NCI-H1694 (cell line): ENCODE data around the gene TP53BP2.

ENCODE experiments used
- DNase-seq: peaks from one replicate; lab custom pipeline; 2025; lab: John Stamatoyannopoulos, UW

The TP53BP2 gene

GRCh38 chr1:223792046-223792445, 53.7 kb downstream of the TP53BP2 start:
- no peak for DNase-seq

- no peak for DNase-seq
Measured at GRCh38 chr1:223788746-223789415, 56.9 kb downstream of the TP53BP2 start.

GRCh38 chr1:223785808-223786207, 59.9 kb downstream of the TP53BP2 start:
- no peak for DNase-seq

DNA sequence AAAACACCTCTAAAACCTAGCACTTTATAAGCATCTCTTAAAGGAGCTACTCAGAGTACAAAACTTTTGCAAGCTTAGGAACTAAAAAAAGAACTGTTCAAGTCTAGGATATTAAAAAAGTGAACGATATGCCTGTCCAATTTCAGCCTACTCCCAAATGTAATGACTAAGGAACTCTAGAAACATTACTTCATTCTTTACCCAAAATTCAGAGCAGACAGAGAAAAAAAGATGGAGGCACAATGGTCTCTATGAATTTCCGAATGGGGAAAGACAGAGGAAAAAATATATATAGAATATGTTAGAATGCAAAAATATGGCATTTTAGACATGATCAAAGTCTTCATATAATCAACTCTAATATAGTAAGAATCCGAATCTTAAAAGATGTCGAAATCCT, 61.2 kb downstream of the TP53BP2 start:
- no peak for DNase-seq

GRCh38 chr1:223783676-223784075, 62.1 kb downstream of the TP53BP2 start:
- no peak for DNase-seq

DNA sequence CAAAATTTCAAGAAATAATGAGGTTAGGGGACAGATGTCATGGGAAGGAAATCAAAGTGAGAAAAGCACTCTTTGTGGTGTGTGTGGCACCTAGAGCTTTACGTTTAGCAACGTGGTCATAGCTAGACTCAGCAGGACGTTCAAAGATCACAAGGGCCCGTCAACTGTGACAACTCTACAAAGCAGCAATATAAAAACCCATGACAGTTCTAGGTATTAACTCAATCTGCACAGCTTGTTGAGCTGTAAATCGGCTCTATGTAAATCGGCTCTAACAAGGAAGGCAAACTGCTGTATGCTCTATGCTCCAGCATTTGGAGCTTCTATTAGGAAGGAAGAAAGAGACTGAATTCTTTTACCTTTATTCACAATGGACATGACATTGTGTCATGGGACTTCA, 64.8 kb downstream of the TP53BP2 start:
- no peak for DNase-seq

- no peak for DNase-seq
Measured at GRCh38 chr1:223780318-223780717, 65.4 kb downstream of the TP53BP2 start.

DNA sequence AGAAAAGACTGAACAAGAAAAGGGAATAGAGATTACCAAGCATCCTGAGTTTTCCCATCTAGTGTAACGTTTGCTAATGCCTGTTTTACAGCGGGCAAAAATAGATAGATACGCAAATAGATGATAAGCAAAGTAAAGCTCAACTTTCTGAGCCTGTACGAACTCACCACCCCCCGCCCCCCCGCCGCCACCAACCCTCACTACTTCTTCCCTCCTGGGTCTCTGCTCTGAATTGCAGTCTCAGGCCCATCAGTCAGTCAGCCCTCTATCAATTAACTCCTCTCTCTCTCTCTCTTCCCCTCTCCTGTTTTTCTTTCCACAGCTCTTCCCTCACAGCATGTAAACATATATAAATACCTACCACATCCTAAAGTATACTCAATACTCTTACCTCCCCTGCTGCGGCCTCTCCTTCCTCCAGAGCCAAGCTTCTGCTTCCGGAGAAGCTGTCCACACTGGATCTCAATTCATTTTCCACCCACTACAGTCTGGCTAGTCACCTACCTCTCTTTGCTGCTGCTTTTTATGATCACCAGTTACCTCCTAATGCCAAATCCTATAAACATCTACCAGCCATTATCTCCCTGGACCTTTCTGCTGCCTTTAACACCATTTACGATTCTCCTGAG, 68.8 kb downstream of the TP53BP2 start:
- DNase-seq, result no peak

GRCh38 chr1:223776075-223776814, 69.5 kb downstream of the TP53BP2 start:
- no peak for DNase-seq

DNA sequence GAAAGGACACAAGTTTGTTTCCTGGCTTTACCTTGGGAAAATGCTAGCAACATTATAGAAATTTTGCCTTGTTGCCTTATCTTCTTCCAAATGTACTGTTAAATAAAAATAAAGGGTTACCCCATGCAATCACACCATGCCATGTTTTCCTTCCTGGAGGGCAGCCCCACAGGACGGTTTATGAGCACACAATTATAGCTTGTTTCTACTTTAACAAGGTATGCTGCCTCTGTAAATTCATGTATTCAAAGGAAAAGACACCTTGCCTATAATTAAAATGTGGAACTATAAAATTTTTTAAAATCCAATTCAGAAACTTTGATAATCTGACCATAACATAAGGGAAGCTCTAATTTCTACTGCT, 70.1 kb downstream of the TP53BP2 start:
- DNase-seq, result no peak

DNA sequence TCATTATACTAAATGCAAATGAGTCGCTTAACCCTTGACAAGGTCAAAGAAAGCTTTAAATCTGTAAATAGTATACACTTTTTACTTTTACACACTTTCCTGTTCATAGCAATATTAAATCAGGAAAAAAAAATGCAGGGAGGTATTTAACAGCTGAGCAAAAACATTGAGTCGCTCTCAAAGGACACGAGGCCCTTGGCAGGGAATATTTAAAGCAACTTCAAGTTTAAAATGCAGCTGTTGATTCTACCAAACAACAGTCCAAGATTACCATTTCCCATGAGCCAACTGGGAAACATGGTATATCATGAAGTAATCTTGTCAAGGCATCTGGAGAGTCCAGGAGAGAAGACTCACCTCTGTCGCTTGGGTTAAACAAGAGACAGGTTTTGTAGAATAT, 70.7 kb downstream of the TP53BP2 start:
- DNase-seq, result no peak

GRCh38 chr1:223774134-223774814, 71.5 kb downstream of the TP53BP2 start:
- DNase-seq, result no peak

GRCh38 chr1:223772771-223773160, 73.0 kb downstream of the TP53BP2 start:
- no peak for DNase-seq

DNA sequence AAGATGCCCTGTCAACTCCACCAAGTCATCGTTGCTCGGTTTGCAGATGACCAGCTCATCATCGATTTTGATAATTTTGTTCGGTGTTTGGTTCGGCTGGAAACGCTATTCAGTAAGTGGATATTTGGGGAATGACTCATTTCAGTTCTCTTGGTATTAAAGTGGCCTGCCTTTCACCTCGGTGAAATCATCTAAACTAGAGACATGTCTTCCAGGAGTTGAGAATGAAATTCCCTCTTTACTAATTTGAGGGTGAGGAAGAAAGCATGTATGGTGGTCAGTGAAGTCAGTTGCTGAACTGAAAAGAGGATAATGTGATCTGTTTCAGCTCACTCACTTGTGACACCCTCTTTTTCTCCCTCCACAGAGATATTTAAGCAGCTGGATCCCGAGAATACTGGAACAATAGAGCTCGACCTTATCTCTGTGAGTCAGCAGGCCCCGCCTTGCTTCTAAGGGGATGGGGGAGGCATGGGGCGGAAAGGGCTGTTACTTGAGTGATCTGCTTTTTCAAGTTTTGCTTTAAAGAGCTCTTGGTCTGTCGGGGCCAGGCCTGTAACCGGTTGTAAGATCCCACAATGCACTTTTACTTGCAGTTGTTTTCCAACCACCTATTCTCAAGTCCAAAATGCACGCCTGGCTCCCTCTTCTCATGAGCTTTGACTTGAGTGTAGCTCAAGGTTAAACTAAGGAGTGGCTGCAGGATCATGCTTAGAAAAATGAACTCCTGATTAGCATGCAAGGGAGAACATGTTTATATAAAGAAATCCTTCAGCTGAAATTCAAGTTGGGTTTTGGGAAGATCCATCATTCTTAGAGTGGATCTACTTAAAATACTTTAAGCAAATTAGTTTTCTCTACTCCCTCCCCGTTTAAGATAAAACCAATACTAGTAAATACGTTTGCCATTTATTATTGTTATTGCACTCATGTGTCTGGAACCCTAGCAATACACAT, 73.7 kb downstream of the TP53BP2 start:
- DNase-seq, result no peak

GRCh38 chr1:223771469-223771813, 74.3 kb downstream of the TP53BP2 start:
- DNase-seq, result no peak

- no peak for DNase-seq
Measured at GRCh38 chr1:223770621-223771315, 75.0 kb downstream of the TP53BP2 start.

- no peak for DNase-seq
Measured at GRCh38 chr1:223765719-223766340, 79.9 kb downstream of the TP53BP2 start.

DNA sequence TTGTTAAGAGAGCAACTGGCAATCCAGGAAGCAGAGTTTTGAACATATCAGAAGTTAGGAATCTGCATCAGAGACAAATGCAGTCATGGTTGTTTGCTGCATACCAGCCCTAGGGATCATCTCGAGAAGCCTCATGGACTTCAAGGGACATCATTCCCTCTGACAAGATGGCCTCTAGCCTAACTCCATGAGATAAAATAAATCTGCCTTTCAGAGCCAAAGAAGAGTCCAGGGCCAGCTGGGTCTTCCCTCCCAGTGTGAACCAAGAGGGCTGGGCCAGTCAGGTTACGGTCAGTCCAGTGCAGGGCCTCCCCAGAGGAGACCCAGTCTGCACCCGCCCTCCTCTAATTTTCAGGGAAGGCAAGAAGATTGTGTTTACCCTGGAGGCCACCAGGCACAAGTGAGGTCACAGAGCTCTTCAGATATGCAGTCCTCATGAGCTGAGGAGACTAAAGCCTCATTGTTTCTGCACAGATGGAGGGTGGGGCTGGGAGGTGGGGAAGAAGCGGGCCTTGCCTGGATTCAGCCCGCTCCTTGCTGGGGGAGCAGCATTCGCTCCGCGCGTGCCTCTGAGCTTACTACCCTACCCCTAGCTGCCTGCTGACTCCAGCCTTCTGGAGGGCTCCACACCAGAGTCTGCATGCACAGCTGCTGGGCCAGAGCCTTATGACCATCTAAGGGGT, 80.6 kb downstream of the TP53BP2 start:
- DNase-seq, result no peak

DNA sequence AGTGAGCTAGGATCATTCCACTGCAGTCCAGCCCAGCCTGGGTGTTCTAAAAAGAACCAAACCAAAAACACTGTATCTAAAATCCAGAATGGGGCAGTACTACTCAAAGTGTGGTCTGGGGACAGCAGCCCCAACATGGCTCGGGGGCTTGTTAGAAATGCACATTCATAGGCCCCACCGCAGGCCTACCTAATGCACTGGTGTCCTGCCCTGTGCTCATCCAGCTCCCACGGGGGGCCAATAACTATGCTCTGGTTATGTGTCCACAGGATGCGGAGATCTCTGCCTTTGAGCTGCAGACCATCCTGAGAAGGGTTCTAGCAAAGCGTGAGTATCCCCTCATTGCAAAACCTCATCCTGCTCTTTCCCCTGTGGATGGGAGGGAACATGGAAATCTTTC, 81.9 kb downstream of the TP53BP2 start:
- no peak for DNase-seq

- no peak for DNase-seq
Measured at GRCh38 chr1:223763251-223763650, 82.5 kb downstream of the TP53BP2 start.
